GM21447 (cell line): Measurements from ENCODE around the gene MUC16.
"Not testable (repeated sequence)": the region's sequence is repeated elsewhere in the genome, so short reads cannot be mapped to it uniquely, and the experiment has no call there.

Source experiments
- ATAC-seq: cut with Tn5 transposase; IDR thresholded peaks from one replicate; pipeline ENCODE4 v1.9.1; 2021; ENCODE audit not compliant: unreplicated experiment

MUC16 gene

DNA sequence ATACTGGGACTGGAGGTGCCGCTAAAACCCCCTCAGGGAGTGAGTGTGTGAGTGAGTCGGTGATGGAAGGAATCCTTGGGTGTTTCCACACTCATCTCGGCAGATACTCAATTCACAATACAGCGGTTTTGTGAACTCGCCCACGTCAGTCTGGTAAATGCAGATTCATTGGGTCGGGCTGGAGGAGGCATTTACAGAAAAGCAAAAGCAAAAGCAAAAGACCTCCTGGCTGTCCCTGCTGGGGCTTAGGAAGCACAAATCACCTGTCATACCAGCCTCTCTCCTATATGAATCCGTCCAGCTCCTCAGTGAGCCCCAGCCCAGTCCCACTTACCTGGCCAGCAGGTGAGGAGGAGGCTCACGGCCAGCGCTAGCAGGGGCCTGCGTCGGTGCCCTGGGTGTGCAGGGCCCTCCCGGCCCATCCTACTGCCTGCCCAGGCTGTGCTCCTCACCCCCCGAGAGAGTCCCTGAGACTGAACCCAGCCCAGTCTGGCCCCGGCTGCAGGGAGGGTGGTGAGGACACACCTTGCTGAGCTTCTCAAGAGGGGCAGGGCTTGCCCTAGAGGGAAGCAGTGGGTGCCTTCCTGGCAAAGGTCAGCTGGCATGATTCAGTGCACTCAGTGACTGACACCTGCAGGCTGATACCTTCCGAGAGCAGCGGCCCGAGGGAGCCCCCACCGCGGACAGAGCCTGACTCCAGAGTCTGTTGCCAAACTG, at the start of gene MUC16:
Gene MUC16, minus strand, starts transcription at position 475 of the 717 bp plus-strand sequence.
- no peak for ATAC-seq

DNA sequence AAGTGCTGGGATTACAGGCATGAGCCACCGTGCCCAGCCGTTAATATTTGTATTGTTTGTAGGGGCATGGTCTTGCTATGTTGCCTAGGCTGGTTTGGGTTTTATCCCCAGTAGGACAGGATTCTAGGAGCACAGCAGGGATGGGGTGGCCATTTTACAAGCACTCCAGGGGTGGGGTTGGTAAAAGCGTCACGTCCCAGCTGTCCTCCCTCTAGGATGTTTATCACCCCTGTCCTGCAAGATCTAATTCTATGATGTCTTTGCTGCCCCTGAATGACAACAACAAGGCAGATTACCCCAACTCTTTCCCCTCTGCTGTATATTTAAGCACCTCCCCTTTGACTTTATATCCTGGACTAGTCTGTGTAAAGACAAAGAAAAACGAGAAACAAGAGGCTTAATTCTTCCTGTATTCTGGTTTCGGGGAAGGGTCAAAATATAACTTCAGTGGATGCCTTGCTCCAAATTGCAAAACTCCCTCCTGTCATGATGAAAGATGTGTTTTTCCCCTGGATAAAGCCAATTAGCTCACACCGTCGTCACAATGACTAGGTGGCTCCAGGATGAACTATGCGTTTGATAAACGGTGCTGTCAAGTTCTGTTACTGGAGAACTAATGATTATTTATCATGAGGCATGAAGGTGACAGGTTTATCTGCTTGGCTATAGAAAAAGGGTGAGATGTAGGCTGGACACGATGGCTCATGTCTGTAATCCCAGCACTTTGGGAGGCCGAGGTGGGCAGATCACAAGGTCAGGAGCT, 48.9 kb upstream of the MUC16 start:
- no peak for ATAC-seq

DNA sequence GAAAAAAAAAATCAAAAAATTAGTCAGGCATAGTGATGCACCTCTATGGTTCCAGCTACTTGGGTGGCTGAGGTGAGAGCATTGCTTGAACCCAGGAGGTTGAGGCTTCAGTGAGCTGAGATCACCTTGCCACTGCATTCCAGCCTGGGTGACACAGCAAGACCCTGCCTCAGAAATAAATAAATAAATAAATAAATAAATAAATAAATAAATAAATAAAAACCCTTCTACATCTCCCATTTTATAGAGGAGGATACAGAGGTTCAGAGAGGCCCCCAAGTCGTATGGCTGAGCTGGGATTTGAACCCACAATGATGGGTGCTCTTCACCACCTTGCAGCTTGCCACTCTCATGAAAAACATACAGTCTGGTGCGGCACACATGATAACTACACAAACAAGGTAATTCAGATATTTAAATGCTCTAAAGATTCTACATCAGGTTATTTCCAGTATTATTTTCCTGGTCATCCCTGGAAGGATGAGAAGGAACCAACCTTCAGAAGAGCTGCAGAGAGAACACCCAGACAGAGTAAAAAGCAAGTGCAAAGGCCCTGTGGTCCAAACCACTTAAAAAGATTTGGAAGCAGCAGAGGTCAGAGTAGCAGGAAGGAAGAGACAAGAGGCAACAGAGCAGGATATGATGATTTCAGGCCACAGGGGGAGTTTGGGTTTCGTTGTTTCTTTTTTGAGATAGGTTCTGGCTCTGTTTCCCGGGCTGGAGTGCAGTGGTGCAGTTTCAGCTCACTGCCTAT, 47.5 kb upstream of the MUC16 start:
- no peak for ATAC-seq

DNA sequence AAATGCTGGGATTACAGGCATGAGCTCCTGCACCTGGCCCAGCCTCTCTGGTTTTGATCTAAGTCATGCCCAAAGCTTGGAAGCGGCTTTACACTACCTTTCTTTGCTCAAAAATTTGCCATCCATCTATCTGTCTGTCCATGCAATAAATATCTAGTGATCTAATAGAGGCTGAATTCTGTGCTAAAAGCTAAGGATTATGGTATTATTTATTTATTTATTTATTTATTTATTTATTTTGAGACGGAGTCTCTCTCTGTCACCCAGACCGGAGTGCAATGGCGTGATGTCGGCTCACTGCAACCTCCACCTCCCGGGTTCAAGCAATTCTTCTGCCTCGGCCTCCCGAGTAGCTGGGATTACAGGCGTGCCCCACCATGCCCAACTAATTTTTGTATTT, 45.9 kb upstream of the MUC16 start:
- not testable (repeated sequence) for ATAC-seq

- no peak for ATAC-seq
These were observed 44.6 kb upstream of the MUC16 start for GRCh38 chr19:9054765-9055164.

DNA sequence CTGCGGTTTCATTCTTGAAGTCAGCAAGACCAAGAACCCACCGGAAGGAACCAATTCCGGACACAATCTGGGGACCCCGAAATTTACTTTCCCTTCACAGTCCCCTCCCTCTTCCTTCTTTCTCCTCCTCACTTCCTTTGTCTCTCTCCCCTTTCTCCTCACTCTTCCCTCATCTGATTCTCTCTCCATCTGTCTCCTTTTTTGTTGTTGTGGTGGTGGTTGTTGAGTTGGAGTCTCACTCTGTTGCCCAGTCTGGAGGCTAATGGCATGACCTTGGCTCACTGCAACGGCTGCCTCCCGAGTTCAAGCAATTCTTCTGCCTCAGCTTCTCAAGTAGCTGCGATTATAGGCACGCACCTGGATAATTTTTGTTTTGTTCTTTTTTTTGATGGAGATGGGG, 44.0 kb upstream of the MUC16 start:
- ATAC-seq, result no peak

DNA sequence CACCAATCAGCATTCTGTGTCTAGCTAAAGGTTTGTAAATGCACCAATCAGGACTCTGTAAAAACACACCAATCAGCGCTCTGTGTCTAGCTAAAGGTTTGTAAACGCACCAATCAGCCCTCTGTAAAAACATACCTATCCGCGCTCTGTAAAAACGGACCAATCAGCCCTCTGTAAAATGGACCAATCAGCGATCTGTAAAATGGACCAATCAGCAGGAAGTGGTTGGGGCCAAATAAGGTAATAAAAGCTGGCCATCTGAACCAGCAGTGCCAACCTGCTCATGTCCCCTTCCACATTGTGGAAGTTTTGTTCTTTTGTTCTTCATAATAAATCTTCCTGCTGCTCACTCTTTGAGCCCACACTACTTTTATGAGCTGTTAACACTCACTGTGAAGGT, 43.5 kb upstream of the MUC16 start:
- ATAC-seq, result not testable (repeated sequence)

DNA sequence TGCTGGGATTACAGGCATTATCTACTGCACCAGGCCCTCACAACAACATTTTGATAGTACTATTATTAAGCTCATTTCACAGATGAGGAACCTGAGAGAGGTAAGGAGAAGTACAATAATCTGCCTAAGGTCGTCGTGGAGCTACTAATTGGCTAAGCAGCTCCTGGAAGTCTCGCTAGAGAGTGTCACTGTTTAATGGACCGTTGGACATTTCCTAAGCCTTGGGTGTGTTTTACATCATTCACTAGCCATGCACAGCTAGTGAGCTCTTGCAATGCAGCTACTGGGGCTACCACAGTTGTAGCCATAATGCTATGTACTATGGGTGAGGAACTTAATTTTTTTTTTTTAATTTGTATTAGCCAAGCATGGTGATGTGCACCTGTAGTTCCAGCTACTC, 42.7 kb upstream of the MUC16 start:
- no peak for ATAC-seq

- no peak for ATAC-seq
These were observed 36.5 kb upstream of the MUC16 start for GRCh38 chr19:9046694-9047093.

DNA sequence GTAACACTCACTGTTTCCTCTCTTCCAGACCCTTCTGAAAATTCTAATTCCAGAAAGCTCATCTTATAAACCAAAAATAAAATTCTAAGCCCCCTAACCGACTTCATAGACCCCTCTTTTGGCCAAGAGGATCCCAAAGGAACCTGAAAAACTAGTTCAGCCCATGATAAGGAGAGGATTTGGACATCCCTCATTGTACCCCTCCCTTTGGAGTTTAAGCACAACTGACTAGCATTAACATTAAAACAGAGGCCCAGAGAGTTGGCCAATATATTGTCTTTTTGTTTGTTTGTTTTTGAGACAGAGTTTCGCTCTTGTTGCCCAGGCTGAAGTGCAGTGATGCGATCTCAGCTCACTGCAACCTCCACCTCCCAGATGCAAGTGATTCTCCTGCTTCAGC, 34.2 kb upstream of the MUC16 start:
- no peak for ATAC-seq

DNA sequence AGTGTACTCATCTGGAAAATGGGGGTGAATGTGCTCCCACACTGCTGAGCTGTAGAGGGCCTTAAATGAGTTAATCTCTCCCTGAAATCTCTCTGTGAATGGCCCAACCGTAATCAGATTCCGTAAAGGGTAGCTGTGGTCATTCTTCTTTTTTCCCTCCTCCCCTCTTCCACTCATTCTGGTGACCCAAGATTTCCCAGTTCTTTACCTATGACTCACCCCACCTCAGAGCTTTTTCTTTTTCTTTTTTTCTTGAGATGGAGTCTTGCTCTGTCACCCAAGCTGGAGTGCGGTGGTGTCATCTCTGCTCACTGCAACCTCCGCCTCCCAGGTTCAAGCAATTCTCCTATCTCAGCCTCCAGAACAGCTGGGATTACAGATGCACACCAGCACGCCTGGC, 33.3 kb upstream of the MUC16 start:
- ATAC-seq, result no peak

GRCh38 chr19:9041023-9041422, 30.8 kb upstream of the MUC16 start:
- no peak for ATAC-seq

GRCh38 chr19:9040131-9040530, 29.9 kb upstream of the MUC16 start:
- ATAC-seq, result no peak

GRCh38 chr19:9039728-9040127, 29.5 kb upstream of the MUC16 start:
- ATAC-seq, result no peak

DNA sequence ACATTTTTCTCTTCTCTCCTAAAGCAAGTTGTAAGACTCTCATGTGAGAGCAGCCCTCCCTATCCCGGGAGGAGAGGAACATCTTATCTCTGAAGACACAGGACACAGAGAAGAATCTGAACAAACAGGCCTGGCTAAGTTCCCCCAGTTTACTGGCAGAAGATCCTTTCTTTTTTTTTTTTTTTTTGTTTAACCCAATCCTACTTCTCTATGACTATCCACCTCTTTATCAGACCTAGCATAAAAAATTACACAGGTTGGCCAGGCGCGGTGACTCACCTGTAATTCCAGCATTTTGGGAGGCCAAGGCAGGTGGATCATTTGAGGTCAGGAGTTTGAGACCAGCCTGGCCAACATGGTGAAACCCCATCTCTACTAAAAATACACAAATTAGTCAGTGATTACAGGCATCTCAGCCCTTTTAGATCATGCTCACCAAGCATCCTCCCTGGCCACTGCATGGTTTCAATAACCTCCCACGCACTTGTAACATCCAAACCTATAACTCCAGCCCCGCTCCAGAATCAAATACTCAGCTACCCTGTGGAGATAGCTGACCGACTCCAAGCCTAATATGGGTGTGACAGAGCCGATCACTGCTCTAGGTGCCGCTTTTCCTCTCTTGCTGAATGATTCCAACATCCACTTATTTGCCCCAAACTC, 27.3 kb upstream of the MUC16 start:
- ATAC-seq, result no peak

GRCh38 chr19:9032136-9032631, 22.0 kb upstream of the MUC16 start:
- no peak for ATAC-seq

- no peak for ATAC-seq
These were observed 8.1 kb upstream of the MUC16 start for GRCh38 chr19:9018163-9018875.

DNA sequence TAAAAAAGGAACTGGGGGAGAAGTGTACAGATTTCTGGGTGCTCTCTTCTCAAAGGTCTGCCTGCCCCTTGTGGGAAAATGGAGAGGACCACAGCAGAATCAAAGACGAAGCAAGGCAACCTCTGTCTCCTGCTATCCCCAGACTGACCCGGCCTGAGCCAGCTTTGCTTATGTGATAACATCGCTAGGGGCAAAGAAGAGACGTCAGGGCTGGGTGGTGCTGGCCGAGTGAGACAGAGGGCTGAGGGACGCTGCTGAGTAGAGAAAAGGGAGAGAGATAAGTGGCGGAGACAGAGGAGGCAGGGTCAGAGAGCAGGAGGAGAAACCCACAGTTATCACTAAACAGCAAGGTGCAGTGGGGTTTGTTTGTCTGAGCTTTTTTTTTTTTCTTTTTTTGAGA, 4.6 kb upstream of the MUC16 start:
- no peak for ATAC-seq

GRCh38 chr19:9013988-9014387, 3.8 kb upstream of the MUC16 start:
- no peak for ATAC-seq

DNA sequence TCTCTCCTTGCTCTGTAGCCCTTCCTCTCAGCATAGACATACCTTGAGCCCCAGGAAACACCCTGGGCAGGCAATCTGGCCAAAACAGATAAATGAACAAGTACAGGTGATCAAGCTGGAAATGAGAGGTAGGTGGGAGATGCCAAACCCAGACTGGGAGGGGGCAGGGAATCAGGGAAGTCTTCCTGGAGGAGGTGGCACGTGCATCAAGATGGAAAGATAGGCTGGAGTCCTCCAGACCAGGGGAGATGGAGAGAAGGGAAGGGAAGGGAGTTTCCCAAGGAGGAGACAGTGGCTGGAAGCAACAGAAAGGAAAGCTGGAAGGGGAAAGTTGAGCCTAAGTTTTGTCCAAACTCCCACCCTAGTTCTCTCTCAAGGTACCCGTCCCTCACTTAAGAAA, 1.7 kb upstream of the MUC16 start:
- no peak for ATAC-seq

GRCh38 chr19:9010693-9011092, 484 bp upstream of the MUC16 start:
- no peak for ATAC-seq
